Kidney (tissue), 14 donors: ENCODE data around the gene STBD1. TPM values are rescaled to one million over a fixed set of nuclear protein-coding genes. Genes with fewer than 3 reads are reported as not detected.
"Not testable (repeated sequence)": the region's sequence is repeated elsewhere in the genome, so short reads cannot be mapped to it uniquely, and the experiment has no call there.

Experiments
- DNase-seq, 5 donors: peaks; one replicate each; pipeline ENCODE4 v3.0.0-alpha.2; 2013 to 2020
- FAIRE-seq: peaks from 2 replicates; lab custom pipeline; 2012; peaks lifted over from hg19 to GRCh38; lab: Jason Lieb, UNC
- H3K27ac ChIP-seq, 2 donors: one replicate each; pipeline ENCODE4 v1.7.0; 2013; ENCODE audit warnings: low read depth in 2 of 2, low read length in 2 of 2, inconsistent platforms in 1 of 2
- H3K27me3 ChIP-seq: one replicate; pipeline ENCODE4 v1.7.1; 2013; ENCODE audit warnings: low read length, inconsistent platforms; ENCODE audit not compliant: control insufficient read depth, insufficient read depth
- H3K36me3 ChIP-seq, 3 donors: one replicate each; pipeline versions ENCODE4 v1.7.0 to v1.7.1; 2013; ENCODE audit warnings: low read length in 3 of 3, control low read depth in 1 of 3, inconsistent platforms in 1 of 3; ENCODE audit not compliant: insufficient read depth in 3 of 3, control insufficient read depth in 2 of 3
- H3K4me1 ChIP-seq, 3 donors: one replicate each; pipeline versions ENCODE4 v1.7.0 to v1.7.1; 2013; ENCODE audit warnings: low read length in 3 of 3, inconsistent platforms in 1 of 3, low read depth in 1 of 3; ENCODE audit not compliant: control insufficient read depth in 2 of 3, insufficient read depth in 2 of 3
- H3K4me3 ChIP-seq, 3 donors: one replicate each; pipeline versions ENCODE4 v1.7.0 to v1.8.1; 2013; ENCODE audit warnings: low read length in 3 of 3, control low read depth in 1 of 3, inconsistent platforms in 1 of 3
- H3K9ac ChIP-seq, 3 donors: one replicate each; pipeline versions ENCODE4 v1.7.0 to v1.7.1; 2013; ENCODE audit warnings: low read length in 3 of 3, control low read depth in 1 of 3, inconsistent platforms in 1 of 3
- H3K9me3 ChIP-seq, 3 donors: one replicate each; pipeline versions ENCODE4 v1.7.0 to v1.7.1; 2013; ENCODE audit warnings: low read length in 3 of 3, control low read depth in 1 of 3, inconsistent platforms in 1 of 3; ENCODE audit not compliant: control insufficient read depth in 2 of 3, insufficient read depth in 1 of 3
- intact Hi-C: fragments of 100-400 bp; cut with DNase I; formaldehyde crosslinking; loops from one replicate; pipeline ENCODE4 v1.11.1; 2022
- polyA plus RNA-seq: library from polyadenylated mRNA; stranded (reverse); fragments of 350-450 nt; fragmentation: Illumina TruSeq; extraction: RNeasy Lipid Tissue Mini Kit (QIAGEN cat#74804); gene quantifications from one replicate; pipeline ENCODE4 v1.2.3, GENCODE V29; 2014; ENCODE audit warnings: low read depth, low replicate concordance; ENCODE audit not compliant: insufficient read depth
- total RNA-seq: library from RNA; stranded (reverse); fragmentation: NEBNext Ultra II Directional; extraction: Animal tissue kit (Norgen Biotek cat#: 25700); gene quantifications from one replicate; pipeline ENCODE4 v1.2.1, GENCODE V29; 2021
- TF ChIP-seq, protein P1 (sequence below): IDR thresholded peaks from 3 replicates; pipeline ENCODE4 v1.5.1; 2012; ENCODE audit warnings: mild to moderate bottlenecking, moderate library complexity, borderline replicate concordance; ENCODE audit not compliant: insufficient read depth; ENCODE audit errors: extremely low read depth
- donor health status: control.
- donor health status: control.
- donor health status: control.
- donor health status: control.
- donor health status: control.
- donor health status: DM: yes; HTN: yes; CAD: no.
- donor health status: Normal renal cell carcinoma (clear cell type).

The STBD1 gene
- total and polyA plus RNA-seq, 2 donors from 2014 or later: 1.3 to 4.5 TPM

DNA sequence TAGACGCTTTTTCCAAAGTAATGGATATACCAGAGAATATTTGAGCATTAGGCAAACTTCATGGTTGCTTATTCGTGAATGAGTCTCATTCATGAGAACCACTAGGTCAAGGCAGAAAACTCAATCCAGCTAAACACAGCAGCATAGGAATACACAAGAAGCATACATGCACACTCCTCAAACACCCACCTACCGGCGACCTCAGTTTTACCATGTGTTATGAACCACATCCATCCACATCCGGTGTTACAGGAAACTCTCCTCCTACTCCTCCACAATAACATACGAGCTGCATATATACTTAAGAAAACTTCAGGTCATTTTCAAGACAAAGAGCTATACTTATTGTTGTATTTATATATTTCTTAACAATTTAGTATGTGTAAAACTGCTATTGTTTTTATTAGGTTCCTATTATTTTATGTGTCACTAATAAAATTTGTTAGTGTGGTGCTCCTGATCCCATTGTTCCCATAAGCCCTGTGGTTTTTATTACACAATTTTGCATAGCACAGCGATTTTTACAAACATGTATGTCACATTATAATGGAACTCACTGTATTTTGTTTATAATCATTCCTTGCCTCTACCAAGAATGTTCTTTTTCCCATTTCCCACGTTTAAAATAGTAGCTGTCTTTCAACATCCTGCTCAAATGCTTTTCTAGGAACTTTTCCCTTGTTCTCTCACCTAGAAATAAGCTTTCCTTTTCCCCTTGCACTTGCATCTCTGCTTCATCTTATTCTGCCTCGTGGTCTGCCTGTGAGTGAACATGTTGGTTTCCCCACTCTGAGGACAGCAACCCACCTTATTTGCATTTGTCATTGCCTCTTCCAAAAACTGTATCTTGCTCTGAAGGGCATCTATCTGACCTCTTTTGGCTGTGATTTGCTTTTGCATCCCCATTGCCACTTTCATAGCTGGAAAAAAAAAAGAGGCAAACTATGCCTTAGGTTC lies 48.3 kb downstream of the STBD1 start:
- Histone ChIP-seq H3K4me3 (no peak overlapping the region), H3K27ac (no peak overlapping the region), H3K9me3 (no peaks in the 10 kb centered on the region), H3K9ac (no peak overlapping the region), H3K36me3 (no peaks in the 10 kb centered on the region), H3K4me1 (no peaks in the 10 kb centered on the region), H3K27me3 (no peaks in the 10 kb centered on the region)
- intact Hi-C loops: no loop called here
- DNase-seq (no peak), FAIRE-seq (no peak)
- TF ChIP-seq, protein P1, sequence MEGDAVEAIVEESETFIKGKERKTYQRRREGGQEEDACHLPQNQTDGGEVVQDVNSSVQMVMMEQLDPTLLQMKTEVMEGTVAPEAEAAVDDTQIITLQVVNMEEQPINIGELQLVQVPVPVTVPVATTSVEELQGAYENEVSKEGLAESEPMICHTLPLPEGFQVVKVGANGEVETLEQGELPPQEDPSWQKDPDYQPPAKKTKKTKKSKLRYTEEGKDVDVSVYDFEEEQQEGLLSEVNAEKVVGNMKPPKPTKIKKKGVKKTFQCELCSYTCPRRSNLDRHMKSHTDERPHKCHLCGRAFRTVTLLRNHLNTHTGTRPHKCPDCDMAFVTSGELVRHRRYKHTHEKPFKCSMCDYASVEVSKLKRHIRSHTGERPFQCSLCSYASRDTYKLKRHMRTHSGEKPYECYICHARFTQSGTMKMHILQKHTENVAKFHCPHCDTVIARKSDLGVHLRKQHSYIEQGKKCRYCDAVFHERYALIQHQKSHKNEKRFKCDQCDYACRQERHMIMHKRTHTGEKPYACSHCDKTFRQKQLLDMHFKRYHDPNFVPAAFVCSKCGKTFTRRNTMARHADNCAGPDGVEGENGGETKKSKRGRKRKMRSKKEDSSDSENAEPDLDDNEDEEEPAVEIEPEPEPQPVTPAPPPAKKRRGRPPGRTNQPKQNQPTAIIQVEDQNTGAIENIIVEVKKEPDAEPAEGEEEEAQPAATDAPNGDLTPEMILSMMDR: no peak

DNA sequence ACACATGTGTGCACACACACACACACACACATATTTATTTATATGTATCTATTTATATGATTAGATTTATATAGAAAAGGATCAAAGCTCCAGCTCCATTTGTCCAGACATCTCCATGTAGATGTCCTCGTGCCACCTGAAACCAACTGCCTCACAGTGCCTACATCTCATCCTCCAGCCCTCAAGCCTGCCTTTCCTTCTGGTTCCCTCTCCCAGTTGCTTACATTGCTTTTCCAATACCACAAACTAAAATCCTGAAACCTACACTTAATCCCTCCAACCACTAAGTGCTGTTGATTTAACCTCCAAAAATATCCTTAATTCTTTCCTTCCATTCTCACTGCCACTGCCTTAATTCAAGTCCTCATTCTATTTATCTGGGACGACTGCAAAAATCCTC lies 51.4 kb downstream of the STBD1 start:
- H3K9me3 ChIP-seq: peaks cover 0 to 2% (median 0%) of the 10 kb centered on the region in 3 donors
- no peak for FAIRE-seq
- no peak overlapping the region for H3K27ac ChIP-seq
- no peaks in the 10 kb centered on the region for H3K36me3 ChIP-seq
- H3K4me3 ChIP-seq: no peak overlapping the region
- no peak for DNase-seq
- TF ChIP-seq, protein P1: no peak
- no peaks in the 10 kb centered on the region for H3K27me3 ChIP-seq
- no peaks in the 10 kb centered on the region for H3K4me1 ChIP-seq
- no peak overlapping the region for H3K9ac ChIP-seq
- intact Hi-C loops: no loop called here

DNA sequence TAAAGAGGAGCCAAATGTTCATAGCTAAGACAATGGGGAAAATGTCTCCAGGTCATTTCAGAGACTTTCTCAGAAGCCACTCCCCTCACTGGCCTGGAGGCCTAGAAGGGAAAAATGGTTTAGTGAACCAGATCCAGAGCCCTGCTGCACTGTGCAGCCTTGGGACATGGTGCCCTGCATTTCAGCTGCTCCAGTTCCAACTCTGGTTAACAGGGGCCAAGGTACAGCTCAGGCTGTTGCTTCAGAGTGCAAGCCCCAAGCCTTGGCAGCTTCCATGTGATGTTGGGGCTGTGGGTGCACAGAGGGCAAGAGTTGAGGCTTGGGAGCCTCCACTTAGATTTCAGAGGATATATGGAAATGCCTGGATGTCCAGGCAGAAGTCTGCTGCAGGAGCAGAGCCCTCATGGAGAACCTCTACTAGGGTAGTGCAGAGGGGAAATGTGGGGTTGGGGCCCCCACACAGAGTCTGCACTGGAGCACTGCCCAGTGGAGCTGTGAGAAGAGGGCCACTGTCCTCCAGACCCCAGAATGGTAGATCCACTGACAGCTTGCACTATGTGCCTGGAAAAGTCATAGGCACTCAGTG lies 53.4 kb downstream of the STBD1 start:
- DNase-seq, intact Hi-C loops, H3K27ac ChIP-seq, FAIRE-seq, H3K4me1 ChIP-seq, H3K9ac ChIP-seq, H3K36me3 ChIP-seq, H3K9me3 ChIP-seq, H3K4me3 ChIP-seq, H3K27me3 ChIP-seq: not testable (repeated sequence)

Other genes with a start within 250 kb of the STBD1 start
- gene ART3, start 232.0 kb upstream of the STBD1 start, total RNA-seq: not detected
- gene ART3, start 232.0 kb upstream of the STBD1 start, polyA plus RNA-seq: not detected
- 40.8 TPM for gene NUP54, start 158.3 kb upstream of the STBD1 start, total RNA-seq
- gene NUP54, start 158.3 kb upstream of the STBD1 start, polyA plus RNA-seq: 15.6 TPM
- gene SCARB2, start 92.9 kb upstream of the STBD1 start, total RNA-seq: 151 TPM
- gene SCARB2, start 92.9 kb upstream of the STBD1 start, polyA plus RNA-seq: 75.5 TPM
- gene FAM47E, start 55.0 kb upstream of the STBD1 start, total RNA-seq: 10.4 TPM
- 15.0 TPM for gene FAM47E, start 55.0 kb upstream of the STBD1 start, polyA plus RNA-seq
- gene CCDC158, start 114.4 kb downstream of the STBD1 start, total RNA-seq: 1.0 TPM
- gene CCDC158, start 114.4 kb downstream of the STBD1 start, polyA plus RNA-seq: 0.24 TPM
- 67.3 TPM for gene SHROOM3, start 128.5 kb downstream of the STBD1 start, total RNA-seq
- gene SHROOM3, start 128.5 kb downstream of the STBD1 start, polyA plus RNA-seq: 5.5 TPM